Measurements from ENCODE around the gene EFCAB14.

GRCh38 chr1:46656643-46657042, 62.3 kb downstream of the EFCAB14 start:
- TF ChIP-seq REST (IDR thresholded peaks at IDR 0.05; ENCODE audit: insufficient read depth in 1 of 2, low read depth in 2 of 2, low read length in 1 of 2): no peak
- no peak for TF ChIP-seq POLR2AphosphoS5 (IDR thresholded peaks at IDR 0.05; ENCODE audit: low read depth, low read length)

Measured in Panc1 (cell line).